Head of caudate nucleus (tissue), 42 donors: ENCODE data around the gene RASAL3.

Experiments
- DNase-seq, 42 donors: peaks; one replicate each; pipeline versions ENCODE4 v3.0.0 to v3.0.0-alpha.2; 2020 to 2021; ENCODE audit warnings: mixed read lengths in 7 of 42
- intact Hi-C: fragments of 100-400 bp; cut with DNase I; formaldehyde crosslinking; loops from one replicate; pipeline ENCODE4 v1.15.0; 2022

Gene RASAL3

DNA sequence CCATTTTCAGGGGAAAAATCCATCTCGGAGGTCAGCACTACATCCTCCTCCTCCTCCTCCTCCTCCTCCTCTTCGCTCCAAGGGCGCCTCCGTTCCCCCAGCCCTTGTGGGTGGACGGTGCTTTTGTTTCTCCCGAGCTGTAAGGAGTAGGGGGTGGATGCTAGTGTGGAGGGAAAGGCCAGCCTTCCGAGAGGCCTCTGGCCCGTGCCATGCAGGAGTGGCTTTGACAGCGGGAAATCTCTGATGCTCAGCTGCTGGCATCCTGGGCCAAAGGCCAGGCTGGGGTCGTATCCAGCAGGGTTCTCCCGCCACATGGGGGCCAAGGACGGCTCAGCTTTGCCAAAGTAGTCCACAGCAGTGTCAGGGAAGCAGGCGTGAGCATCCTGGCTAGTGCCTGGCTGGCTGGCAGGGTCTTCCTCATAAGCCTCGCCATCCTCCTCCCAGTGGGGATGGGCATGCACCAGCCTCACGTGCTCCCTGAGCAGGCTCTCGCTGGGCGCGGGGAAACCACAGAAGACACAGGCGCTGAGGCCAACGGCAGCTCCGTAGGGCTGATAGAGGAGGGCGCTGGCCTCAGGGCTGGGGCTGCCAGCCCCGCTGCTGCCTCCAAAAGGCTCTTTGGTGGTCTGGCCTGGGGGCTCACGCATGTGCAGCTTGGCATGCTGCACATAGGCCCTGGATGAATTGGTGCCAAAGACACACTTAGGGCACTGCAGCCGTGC, 25.1 kb downstream of the RASAL3 start:
- DNase-seq = no peak
- intact Hi-C loops = no loop called here

- intact Hi-C loops = no loop called here
- DNase-seq = no peak
Observed at GRCh38 chr19:15438577-15438976, 25.8 kb downstream of the RASAL3 start.

GRCh38 chr19:15438124-15438496, 26.2 kb downstream of the RASAL3 start:
- intact Hi-C loops = no loop called here
- no peak for DNase-seq

DNA sequence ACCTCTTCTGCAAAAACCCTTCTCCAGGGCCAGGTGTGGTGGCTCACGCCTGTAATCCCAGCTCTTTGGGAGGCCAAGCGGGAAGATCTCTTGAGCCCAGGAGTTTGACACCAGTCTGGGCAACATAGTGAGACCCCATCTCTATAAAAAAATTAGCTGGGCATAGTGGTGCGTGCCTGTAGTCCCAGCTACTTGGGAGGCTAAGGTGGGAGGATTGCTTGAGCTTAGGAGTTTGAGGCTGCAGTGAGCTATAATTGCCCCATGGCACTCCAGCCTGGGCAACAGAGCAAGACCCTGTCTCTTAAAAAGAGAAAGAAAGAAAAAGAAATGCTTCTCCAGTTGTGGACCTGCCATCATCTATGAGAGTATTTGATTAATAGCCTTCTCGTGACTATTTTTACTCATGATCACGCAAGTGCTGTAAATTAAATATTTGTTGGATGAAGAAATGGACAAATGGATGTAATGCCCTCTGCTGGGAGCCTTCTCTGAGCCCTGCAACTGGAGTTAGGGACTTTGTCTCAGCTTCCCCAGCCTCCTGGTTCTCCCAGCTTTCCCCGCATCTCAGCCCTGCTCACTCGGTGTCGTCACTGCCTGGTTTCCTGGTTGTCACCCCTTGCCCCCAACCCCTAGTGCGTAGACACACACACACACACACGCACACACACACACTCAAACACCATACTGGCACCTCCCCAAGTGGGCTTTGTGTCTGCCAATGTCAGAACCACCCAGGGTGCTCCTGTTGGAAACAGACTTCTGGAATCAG, 26.8 kb downstream of the RASAL3 start:
- DNase-seq = no peak
- intact Hi-C loops = no loop called here

GRCh38 chr19:15436826-15437110, 27.6 kb downstream of the RASAL3 start:
- intact Hi-C loops = no loop called here
- no peak for DNase-seq

- no peak for DNase-seq
- intact Hi-C loops = no loop called here
Observed at GRCh38 chr19:15436012-15436825, 28.1 kb downstream of the RASAL3 start.

DNA sequence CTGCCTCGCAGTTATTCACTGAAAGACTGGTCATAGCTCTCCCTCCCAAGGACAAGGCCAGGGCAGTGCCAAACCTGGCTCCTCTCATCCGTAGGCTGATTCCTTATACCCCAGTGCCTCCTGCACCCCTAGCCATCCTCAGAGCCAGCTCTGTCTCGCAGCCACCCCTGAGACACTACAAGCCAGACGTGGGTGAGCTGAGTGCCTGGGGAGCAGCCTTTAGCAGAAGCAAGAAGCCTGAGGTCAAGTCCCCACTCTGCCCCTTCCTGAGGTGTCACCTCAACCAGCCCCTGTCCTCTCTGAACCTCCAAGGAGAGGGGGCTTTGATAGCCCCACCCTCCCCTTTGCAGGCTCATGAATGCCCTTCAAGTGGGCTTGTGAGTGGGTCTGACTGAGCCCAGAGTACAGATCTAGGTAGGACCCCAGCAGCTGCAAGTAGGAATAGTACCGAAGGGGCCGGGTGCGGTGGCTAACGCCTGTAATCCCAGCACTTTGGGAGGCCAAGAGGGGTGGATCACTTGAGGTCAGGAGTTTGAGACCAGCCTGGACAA, 30.8 kb downstream of the RASAL3 start:
- intact Hi-C loops = no loop called here
- no peak for DNase-seq

DNA sequence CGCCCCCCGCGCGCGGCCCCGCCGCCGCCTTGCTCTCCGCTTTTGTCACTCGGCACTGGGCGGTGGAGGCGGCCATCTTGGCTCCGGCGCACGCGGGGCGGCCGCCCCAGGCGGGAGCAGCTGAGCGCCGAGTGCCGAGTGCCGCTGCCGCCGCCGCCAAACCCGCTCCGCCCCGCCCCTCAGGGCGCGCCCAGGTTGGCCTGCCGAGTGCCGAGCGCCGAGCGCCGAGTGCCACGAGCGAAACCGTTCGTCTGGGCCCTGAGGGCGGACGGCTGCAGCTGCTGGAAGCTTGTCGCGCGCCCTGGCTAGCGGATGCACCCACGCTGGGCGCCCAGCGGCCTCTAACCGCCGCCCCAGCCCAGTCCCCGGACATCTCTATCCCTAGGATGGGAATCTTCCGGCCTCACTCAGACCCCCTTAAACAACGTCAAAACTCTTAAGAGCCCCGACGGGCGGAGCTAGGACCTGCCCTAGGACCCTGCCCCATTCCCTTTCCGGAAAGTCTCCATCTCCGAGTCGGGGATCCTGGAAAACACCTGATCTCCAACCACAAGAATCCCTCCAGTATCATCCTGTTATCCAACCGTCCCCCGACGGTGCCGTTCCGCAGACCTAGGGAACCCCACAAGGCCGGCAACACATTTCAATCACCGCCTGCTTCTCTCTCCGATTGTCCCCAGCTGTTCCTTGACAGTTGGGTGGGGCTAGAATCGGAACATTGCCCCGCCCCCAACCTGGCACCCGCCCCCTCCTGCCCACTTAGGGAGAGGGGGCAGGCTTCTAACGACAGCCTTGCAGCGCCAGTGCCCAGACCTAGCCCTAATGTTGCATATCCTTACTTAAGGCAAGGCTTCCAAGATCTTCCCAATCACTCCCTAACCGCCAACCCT, 31.5 kb downstream of the RASAL3 start:
- DNase-seq = peak; percentile 77 to 98 (median 95)
- intact Hi-C loops = no loop called here

DNA sequence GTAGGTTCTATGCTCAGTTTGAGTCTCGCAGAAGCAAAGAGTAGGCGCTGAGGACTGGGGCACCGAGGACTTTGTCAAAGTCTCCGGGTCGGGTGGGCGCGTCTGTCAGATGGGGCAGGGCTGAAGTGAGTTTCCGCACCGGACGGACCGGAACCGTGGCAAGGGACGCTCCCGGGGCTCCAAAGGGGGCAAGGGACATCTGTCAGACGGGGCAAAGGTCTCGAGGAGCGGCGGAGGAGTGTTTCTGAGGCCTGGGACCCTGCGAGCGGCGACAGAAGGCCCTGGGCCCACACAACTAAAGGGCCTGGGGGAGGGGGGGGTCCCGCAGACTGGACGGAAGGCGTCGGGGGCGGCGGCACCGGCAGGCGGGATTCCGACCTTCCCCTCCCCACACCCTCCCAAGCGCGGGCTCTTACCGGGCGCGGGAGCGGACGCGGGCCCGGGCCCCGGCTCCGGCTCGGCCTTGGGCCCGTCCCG, 32.3 kb downstream of the RASAL3 start:
- peak in 4 of 42 donors; percentile 22 to 47 (median 38) for DNase-seq
- intact Hi-C loops = no loop called here

GRCh38 chr19:15431396-15432017, 32.8 kb downstream of the RASAL3 start:
- intact Hi-C loops = no loop called here
- no peak for DNase-seq

DNA sequence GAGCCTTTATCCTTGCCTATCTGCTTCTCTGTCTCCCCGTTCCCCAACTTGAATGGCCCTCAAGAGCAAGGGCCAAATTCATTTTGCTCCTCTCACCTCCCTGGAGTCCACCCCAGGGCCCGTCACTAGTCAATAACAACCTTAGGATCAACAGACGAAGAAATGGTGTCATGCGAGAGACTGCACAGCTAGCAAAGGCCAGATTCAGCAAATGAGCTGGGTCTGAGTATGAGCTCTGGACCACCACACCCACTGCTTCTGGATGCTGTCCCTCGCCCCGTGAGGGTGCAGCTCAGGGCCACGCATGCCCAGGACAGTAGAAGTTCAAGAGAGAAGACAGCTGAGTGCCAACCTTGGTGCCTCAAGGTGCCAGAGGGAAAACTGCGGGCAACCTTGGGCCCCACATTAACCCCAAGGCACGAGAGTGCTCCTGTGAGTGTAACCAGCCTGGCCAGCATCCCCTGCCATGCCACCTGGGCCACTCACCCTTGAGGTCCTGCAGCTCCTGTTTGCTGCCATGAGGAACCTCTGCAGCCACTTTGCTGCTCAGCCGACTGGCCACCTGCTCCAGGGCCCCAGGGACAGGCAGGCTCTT, 33.7 kb downstream of the RASAL3 start:
- intact Hi-C loops = no loop called here
- no peak for DNase-seq

DNA sequence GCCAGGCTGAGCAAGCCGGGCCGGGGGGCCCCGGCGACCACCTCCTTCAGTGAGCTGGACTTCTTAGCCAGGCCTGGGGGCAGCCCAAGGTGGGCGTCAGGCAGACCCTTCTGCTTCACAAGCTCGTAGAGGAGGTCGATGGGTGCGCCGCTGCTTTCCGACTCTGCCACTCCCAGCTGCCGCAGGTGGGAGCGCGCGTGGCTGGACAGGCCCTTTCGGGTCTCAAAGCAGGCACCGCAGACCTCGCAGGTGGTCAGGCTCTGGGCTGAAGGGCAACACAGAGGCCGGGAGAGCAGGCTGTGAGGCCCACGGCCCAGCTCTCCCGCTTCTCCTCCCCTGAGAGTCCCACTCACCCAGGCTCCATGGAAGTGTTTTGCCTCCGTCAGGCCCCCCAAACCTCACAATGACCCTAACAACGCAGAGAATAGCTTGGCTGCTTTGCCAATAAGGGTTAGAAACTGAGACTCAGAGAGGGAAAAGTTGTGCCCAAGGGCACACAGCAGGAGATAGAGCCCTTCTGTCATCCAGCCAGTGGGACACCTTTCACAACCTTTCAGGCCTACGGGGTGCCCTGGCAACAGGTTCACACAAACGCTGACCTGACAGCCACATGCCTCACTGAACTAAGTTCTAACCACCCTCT, 34.4 kb downstream of the RASAL3 start:
- DNase-seq = no peak
- intact Hi-C loops = loop anchor here (10.0 kb wide), 2 partner anchors 125 to 165 kb away; no protein-coding TSS in a partner anchor

GRCh38 chr19:15428956-15429824, 35.2 kb downstream of the RASAL3 start:
- intact Hi-C loops = loop anchor here (10.0 kb wide), 2 partner anchors 126 to 164 kb away; no protein-coding TSS in a partner anchor
- no peak for DNase-seq

- intact Hi-C loops = loop anchor here (10.0 kb wide), 2 partner anchors 127 to 163 kb away; no protein-coding TSS in a partner anchor
- no peak for DNase-seq
Observed at GRCh38 chr19:15427991-15428471, 36.3 kb downstream of the RASAL3 start.

- DNase-seq = no peak
- intact Hi-C loops = loop anchor here (10.0 kb wide), 2 partner anchors 127 to 163 kb away; no protein-coding TSS in a partner anchor
Observed at GRCh38 chr19:15427350-15427700, 37.0 kb downstream of the RASAL3 start.
